BLaER1 (cell line): Measurements from ENCODE around the gene PGAM5.

Experiments
- H3K27ac ChIP-seq: shearing (Covaris generic); formaldehyde crosslinking; 2 replicates; pipeline ENCODE4 v1.8.1; 2022
- H3K27me3 ChIP-seq: shearing (Covaris generic); formaldehyde crosslinking; 2 replicates; pipeline ENCODE4 v1.8.1; 2022
- H3K36me3 ChIP-seq: shearing (Covaris generic); formaldehyde crosslinking; 2 replicates; pipeline ENCODE4 v1.8.1; 2022
- H3K4me1 ChIP-seq: shearing (Covaris generic); formaldehyde crosslinking; 2 replicates; pipeline ENCODE4 v1.8.1; 2022
- H3K4me2 ChIP-seq: shearing (Covaris generic); formaldehyde crosslinking; 2 replicates; pipeline ENCODE4 v1.8.1; 2022
- H3K4me3 ChIP-seq: shearing (Covaris generic); formaldehyde crosslinking; 2 replicates; pipeline ENCODE4 v1.8.1; 2022
- H3K9ac ChIP-seq: shearing (Covaris generic); formaldehyde crosslinking; 2 replicates; pipeline ENCODE4 v1.8.1; 2022
- H3K9me3 ChIP-seq: shearing (Covaris generic); formaldehyde crosslinking; 2 replicates; pipeline ENCODE4 v1.8.1; 2022
- H4K20me1 ChIP-seq: shearing (Covaris generic); formaldehyde crosslinking; 2 replicates; pipeline ENCODE4 v1.8.1; 2022
- Cebpa-rat ChIP-seq: shearing (Covaris generic); IDR thresholded peaks from 2 replicates; pipeline ENCODE4 v1.8.1; 2022

Gene PGAM5

GRCh38 chr12:132718644-132719043, 8.0 kb downstream of the PGAM5 start:
- peaks cover 30% of the 10 kb centered on the region for H3K4me1 ChIP-seq
- H4K20me1 ChIP-seq, result peaks cover 97% of the 10 kb centered on the region
- no peak overlapping the region for H3K4me2 ChIP-seq
- H3K27ac ChIP-seq, result no peak overlapping the region
- TF ChIP-seq Cebpa-rat, result no peak
- H3K9ac ChIP-seq, result no peak overlapping the region
- peaks cover 95% of the 10 kb centered on the region for H3K36me3 ChIP-seq
- no peaks in the 10 kb centered on the region for H3K27me3 ChIP-seq
- no peaks in the 10 kb centered on the region for H3K9me3 ChIP-seq
- no peak overlapping the region for H3K4me3 ChIP-seq

GRCh38 chr12:132719141-132719953, 8.7 kb downstream of the PGAM5 start:
- H3K9me3 ChIP-seq, result no peaks in the 10 kb centered on the region
- no peak overlapping the region for H3K4me2 ChIP-seq
- peaks cover 95% of the 10 kb centered on the region for H3K36me3 ChIP-seq
- H4K20me1 ChIP-seq, result peaks cover 97% of the 10 kb centered on the region
- H3K4me3 ChIP-seq, result no peak overlapping the region
- peaks cover 26% of the 10 kb centered on the region for H3K4me1 ChIP-seq
- no peak for TF ChIP-seq Cebpa-rat
- no peaks in the 10 kb centered on the region for H3K27me3 ChIP-seq
- no peak overlapping the region for H3K27ac ChIP-seq
- no peak overlapping the region for H3K9ac ChIP-seq

GRCh38 chr12:132719954-132720324, 9.3 kb downstream of the PGAM5 start:
- H3K4me1 ChIP-seq, result peaks cover 20% of the 10 kb centered on the region
- H3K27me3 ChIP-seq, result no peaks in the 10 kb centered on the region
- H3K36me3 ChIP-seq, result peaks cover 95% of the 10 kb centered on the region
- H3K27ac ChIP-seq, result no peak overlapping the region
- no peak overlapping the region for H3K9ac ChIP-seq
- H4K20me1 ChIP-seq, result peaks cover 97% of the 10 kb centered on the region
- H3K9me3 ChIP-seq, result no peaks in the 10 kb centered on the region
- H3K4me3 ChIP-seq, result no peak overlapping the region
- no peak overlapping the region for H3K4me2 ChIP-seq
- no peak for TF ChIP-seq Cebpa-rat

GRCh38 chr12:132720606-132721345, 10.1 kb downstream of the PGAM5 start:
- Histone ChIP-seq H3K9ac (no peak overlapping the region), H3K4me1 (peaks cover 20% of the 10 kb centered on the region), H3K4me2 (no peak overlapping the region), H3K9me3 (no peaks in the 10 kb centered on the region), H3K27ac (no peak overlapping the region), H3K27me3 (no peaks in the 10 kb centered on the region), H3K36me3 (peaks cover 95% of the 10 kb centered on the region), H3K4me3 (no peak overlapping the region), H4K20me1 (peaks cover 97% of the 10 kb centered on the region)
- no peak for TF ChIP-seq Cebpa-rat

- TF ChIP-seq Cebpa-rat, result no peak
- H3K27ac ChIP-seq, result no peak overlapping the region
- H3K9ac ChIP-seq, result no peak overlapping the region
- peaks cover 97% of the 10 kb centered on the region for H3K36me3 ChIP-seq
- no peak overlapping the region for H3K4me2 ChIP-seq
- H3K4me1 ChIP-seq, result no peaks in the 10 kb centered on the region
- no peaks in the 10 kb centered on the region for H3K27me3 ChIP-seq
- H4K20me1 ChIP-seq, result peaks cover 97% of the 10 kb centered on the region
- H3K4me3 ChIP-seq, result no peak overlapping the region
- H3K9me3 ChIP-seq, result no peaks in the 10 kb centered on the region
These were observed 12.5 kb downstream of the PGAM5 start for GRCh38 chr12:132723015-132723763.

- no peak for TF ChIP-seq Cebpa-rat
- H3K4me1 ChIP-seq, result no peaks in the 10 kb centered on the region
- H3K27ac ChIP-seq, result no peak overlapping the region
- peaks cover 100% of the 10 kb centered on the region for H4K20me1 ChIP-seq
- no peak overlapping the region for H3K4me2 ChIP-seq
- no peak overlapping the region for H3K9ac ChIP-seq
- no peak overlapping the region for H3K4me3 ChIP-seq
- peaks cover 100% of the 10 kb centered on the region for H3K36me3 ChIP-seq
- H3K27me3 ChIP-seq, result no peaks in the 10 kb centered on the region
- H3K9me3 ChIP-seq, result no peaks in the 10 kb centered on the region
These were observed 13.1 kb downstream of the PGAM5 start for GRCh38 chr12:132723764-132724140.

GRCh38 chr12:132724506-132725241, 14.0 kb downstream of the PGAM5 start:
- H3K4me3 ChIP-seq, result no peak overlapping the region

GRCh38 chr12:132726386-132726785, 15.7 kb downstream of the PGAM5 start:
- Histone ChIP-seq H4K20me1 (peaks cover 94% of the 10 kb centered on the region), H3K27me3 (no peaks in the 10 kb centered on the region), H3K4me2 (no peak overlapping the region), H3K4me1 (peaks cover 7% of the 10 kb centered on the region; the same call in 1 of the 2 replicates), H3K36me3 (peaks cover 97% of the 10 kb centered on the region), H3K27ac (no peak overlapping the region), H3K9me3 (no peaks in the 10 kb centered on the region), H3K9ac (no peak overlapping the region), H3K4me3 (no peak overlapping the region)
- no peak for TF ChIP-seq Cebpa-rat

More at GRCh38 chr12:132724506-132725241, 14.0 kb downstream of the PGAM5 start:
- Histone ChIP-seq H3K27me3 (no peaks in the 10 kb centered on the region), H3K4me2 (no peak overlapping the region), H4K20me1 (peaks cover 94% of the 10 kb centered on the region), H3K27ac (no peak overlapping the region), H3K9me3 (no peaks in the 10 kb centered on the region), H3K4me1 (no peaks in the 10 kb centered on the region), H3K9ac (no peak overlapping the region), H3K36me3 (peaks cover 97% of the 10 kb centered on the region)
- TF ChIP-seq Cebpa-rat, result no peak

GRCh38 chr12:132727091-132727794, 16.6 kb downstream of the PGAM5 start:
- Histone ChIP-seq H3K27ac (no peak overlapping the region), H3K4me1 (peaks cover 7% of the 10 kb centered on the region; the same call in 1 of the 2 replicates), H3K4me3 (no peak overlapping the region), H3K4me2 (no peak overlapping the region), H3K27me3 (no peaks in the 10 kb centered on the region), H4K20me1 (peaks cover 91% of the 10 kb centered on the region), H3K9me3 (no peaks in the 10 kb centered on the region), H3K36me3 (peaks cover 97% of the 10 kb centered on the region), H3K9ac (no peak overlapping the region)
- TF ChIP-seq Cebpa-rat, result no peak
